ENCODE results near the gene KRT32.

KRT32 gene

DNA sequence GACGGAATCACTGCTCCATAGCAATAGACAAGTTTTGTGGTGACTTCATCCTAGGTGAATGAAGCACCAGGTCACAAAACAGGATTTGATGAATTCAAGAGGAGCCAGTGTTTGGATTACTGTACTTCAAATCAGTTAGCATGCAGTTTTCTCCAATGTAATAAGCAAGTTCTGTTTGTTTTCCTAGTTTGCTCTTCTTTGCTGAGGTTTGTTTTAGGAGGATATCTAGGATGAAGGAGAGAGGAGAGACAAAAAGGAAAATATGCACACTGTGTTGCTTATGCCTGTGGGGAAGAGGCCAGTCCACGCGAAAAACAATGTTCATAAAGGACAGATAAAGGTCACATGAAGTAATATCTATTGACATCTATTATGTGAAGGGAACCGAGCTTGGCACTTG, 51.8 kb downstream of the KRT32 start:
- ATAC-seq, result no peak

DNA sequence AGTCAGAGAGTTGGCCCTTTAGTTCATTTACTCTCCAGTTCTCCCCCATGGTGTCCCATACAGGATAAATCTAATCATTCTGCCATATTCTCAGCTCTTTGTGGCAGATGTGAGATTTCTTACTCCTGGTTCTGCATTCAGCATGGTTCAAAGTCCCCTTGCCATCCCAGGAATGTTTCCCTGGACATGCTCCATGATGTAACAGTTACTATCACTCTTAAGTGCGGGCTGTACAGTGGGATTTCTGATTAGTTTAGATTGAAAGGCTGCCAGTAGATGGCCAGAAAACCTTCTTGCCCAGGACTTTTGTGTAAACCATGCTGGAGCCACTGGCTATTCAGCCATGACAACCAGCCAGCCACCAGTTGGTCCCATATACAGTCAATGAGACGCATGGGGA, 53.2 kb downstream of the KRT32 start:
- no peak overlapping the region for H3K4me3 Mint-ChIP-seq
- H3K4me1 Mint-ChIP-seq, result peaks cover 10% of the 10 kb centered on the region
- no peak for ATAC-seq
- H3K36me3 Mint-ChIP-seq, result no peaks in the 10 kb centered on the region
- H3K9me3 Mint-ChIP-seq, result no peaks in the 10 kb centered on the region
- H3K27me3 Mint-ChIP-seq, result peaks cover 16% of the 10 kb centered on the region
- no peak overlapping the region for H3K27ac Mint-ChIP-seq

More for the DNA sequence above, 51.8 kb downstream of the KRT32 start:
- Mint-ChIP-seq H3K36me3 (no peaks in the 10 kb centered on the region), H3K4me3 (no peak overlapping the region), H3K27me3 (peaks cover 16% of the 10 kb centered on the region), H3K9me3 (no peaks in the 10 kb centered on the region), H3K4me1 (peaks cover 10% of the 10 kb centered on the region), H3K27ac (no peak overlapping the region)

DNA sequence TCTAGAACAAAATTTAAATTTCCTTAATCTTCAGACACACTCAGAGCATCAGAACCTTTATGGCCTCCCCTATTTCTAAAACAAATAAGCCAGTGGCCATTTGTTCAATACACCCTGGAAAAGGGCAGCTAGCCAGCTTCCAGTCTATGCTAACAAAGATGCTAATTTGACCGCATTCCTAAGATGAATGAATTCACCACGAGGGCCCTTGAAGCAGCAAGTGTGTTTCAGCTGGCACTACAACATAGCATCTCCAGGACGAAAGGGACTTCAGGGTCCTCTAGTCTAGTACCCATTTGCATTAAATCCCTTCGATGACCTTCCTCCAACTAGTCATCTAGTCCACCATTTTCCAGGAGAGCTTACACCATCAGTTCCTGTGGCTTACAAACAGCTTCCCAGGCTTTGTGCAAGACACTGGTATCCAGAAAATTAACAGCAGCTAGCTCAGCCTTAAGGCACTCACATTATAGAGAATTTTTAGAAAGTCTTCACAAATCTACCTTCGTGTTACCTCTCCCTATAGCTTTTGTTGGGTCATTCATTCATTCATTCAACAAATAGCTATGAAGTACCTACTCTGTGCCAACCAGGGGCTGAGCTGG, 53.7 kb downstream of the KRT32 start:
- H3K4me1 Mint-ChIP-seq, result peaks cover 10% of the 10 kb centered on the region
- no peaks in the 10 kb centered on the region for H3K36me3 Mint-ChIP-seq
- no peaks in the 10 kb centered on the region for H3K9me3 Mint-ChIP-seq
- H3K27ac Mint-ChIP-seq, result no peak overlapping the region
- H3K4me3 Mint-ChIP-seq, result no peak overlapping the region
- ATAC-seq, result no peak
- H3K27me3 Mint-ChIP-seq, result peaks cover 22% of the 10 kb centered on the region

DNA sequence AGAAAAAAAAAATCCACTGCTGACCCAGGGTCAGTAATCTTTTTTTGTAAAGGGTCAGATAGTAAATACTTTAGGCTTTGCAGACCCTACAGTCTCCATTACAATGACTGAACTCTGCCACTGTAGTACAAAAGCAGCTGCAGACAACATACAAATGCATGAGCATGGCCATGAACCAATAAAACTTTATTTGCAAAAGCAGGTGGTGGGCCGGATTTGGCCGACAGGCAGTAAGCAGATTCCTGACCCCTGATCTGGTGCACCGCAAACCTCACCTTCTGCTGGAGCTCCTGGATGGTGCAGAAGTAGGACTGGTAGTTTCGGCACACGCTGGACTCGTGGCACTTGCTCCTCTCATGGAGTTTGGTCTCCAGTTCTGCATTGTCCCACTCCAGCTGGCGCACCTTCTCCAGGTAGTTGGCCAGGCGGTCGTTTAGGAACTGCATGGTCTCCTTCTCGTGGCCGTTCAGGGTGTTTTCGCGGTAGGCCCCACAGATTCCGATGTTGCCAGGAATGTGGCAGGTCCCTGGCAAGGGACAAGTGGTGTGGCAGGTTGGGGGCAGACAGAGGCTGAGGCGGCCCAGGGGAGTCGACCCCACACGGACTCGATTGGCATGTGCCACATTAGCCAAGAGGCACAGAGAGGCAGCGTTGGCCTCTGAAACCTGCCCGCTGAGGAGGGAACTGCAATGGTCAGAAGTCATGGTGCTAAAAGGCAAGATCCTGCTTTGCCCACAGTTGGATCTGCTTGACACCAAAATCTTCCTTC, 55.9 kb downstream of the KRT32 start:
- Mint-ChIP-seq H3K4me1 (no peaks in the 10 kb centered on the region), H3K9me3 (no peaks in the 10 kb centered on the region), H3K4me3 (no peak overlapping the region), H3K36me3 (no peaks in the 10 kb centered on the region), H3K27me3 (peaks cover 31% of the 10 kb centered on the region), H3K27ac (no peak overlapping the region)
- no peak for ATAC-seq

Measured in stimulated activated memory B cell treated with anti-CD40 and anti-IgM and Interleukin-4, amounts not matched to agents 10 μg/mL and 1 μg/mL and 100 μg/mL, for 72 hours (primary cell).